T-helper 2 cell treated with Interferon-gamma antibody and Interleukin-4, amounts not matched to agents 5 μg/mL and 100 μg/mL, for 36 hours (primary cell): Measurements from ENCODE around the gene PSMB7.

Experiments
- DNase-seq: peaks from one replicate; pipeline ENCODE4 v3.0.0; 2021; ENCODE audit warnings: low spot score
- H3K27ac Mint-ChIP-seq: one replicate; pipeline ENCODE4 v1.8.0; 2021; ENCODE audit warnings: mild to moderate bottlenecking, mixed read lengths
- H3K27me3 Mint-ChIP-seq: one replicate; pipeline ENCODE4 v1.8.0; 2021; ENCODE audit warnings: low read depth, mixed read lengths
- H3K36me3 Mint-ChIP-seq: one replicate; pipeline ENCODE4 v1.8.0; 2021; ENCODE audit warnings: low read depth, mixed read lengths
- H3K4me1 Mint-ChIP-seq: one replicate; pipeline ENCODE4 v1.8.0; 2021; ENCODE audit warnings: low read depth, mixed read lengths
- H3K4me3 Mint-ChIP-seq: one replicate; pipeline ENCODE4 v1.8.0; 2022; ENCODE audit warnings: mild to moderate bottlenecking, moderate library complexity, mixed read lengths
- H3K9me3 Mint-ChIP-seq: one replicate; pipeline ENCODE4 v1.8.0; 2021; ENCODE audit warnings: mixed read lengths

Gene PSMB7

GRCh38 chr9:124411514-124412227 is 3.6 kb downstream of the PSMB7 start:
- DNase-seq: no peak
- Mint-ChIP-seq H3K27ac (no peak overlapping the region), H3K27me3 (no peaks in the 10 kb centered on the region), H3K4me1 (peaks cover 19% of the 10 kb centered on the region), H3K4me3 (no peak overlapping the region), H3K9me3 (peaks cover 3% of the 10 kb centered on the region), H3K36me3 (peaks cover 47% of the 10 kb centered on the region)

- Mint-ChIP-seq H3K36me3 (peaks cover 56% of the 10 kb centered on the region), H3K4me3 (no peak overlapping the region), H3K9me3 (peaks cover under 1% of the 10 kb centered on the region), H3K27me3 (no peaks in the 10 kb centered on the region), H3K27ac (no peak overlapping the region), H3K4me1 (peaks cover 16% of the 10 kb centered on the region)
- no peak for DNase-seq
Observed at GRCh38 chr9:124410321-124410913, 4.8 kb downstream of the PSMB7 start.

GRCh38 chr9:124409410-124409809 is 5.8 kb downstream of the PSMB7 start:
- no peaks in the 10 kb centered on the region for H3K9me3 Mint-ChIP-seq
- peaks cover 58% of the 10 kb centered on the region for H3K36me3 Mint-ChIP-seq
- no peaks in the 10 kb centered on the region for H3K27me3 Mint-ChIP-seq
- H3K27ac Mint-ChIP-seq: no peak overlapping the region
- DNase-seq: no peak
- H3K4me3 Mint-ChIP-seq: no peak overlapping the region
- H3K4me1 Mint-ChIP-seq: peaks cover 16% of the 10 kb centered on the region

GRCh38 chr9:124403246-124403645 is 12.0 kb downstream of the PSMB7 start:
- Mint-ChIP-seq H3K27ac (no peak overlapping the region), H3K4me1 (peaks cover 2% of the 10 kb centered on the region), H3K4me3 (no peak overlapping the region), H3K27me3 (no peaks in the 10 kb centered on the region), H3K9me3 (no peaks in the 10 kb centered on the region), H3K36me3 (peaks cover 41% of the 10 kb centered on the region)
- no peak for DNase-seq

GRCh38 chr9:124399968-124400940 is 15.0 kb downstream of the PSMB7 start:
- Mint-ChIP-seq H3K9me3 (no peaks in the 10 kb centered on the region), H3K27me3 (no peaks in the 10 kb centered on the region), H3K4me1 (peaks cover 2% of the 10 kb centered on the region), H3K4me3 (no peak overlapping the region), H3K36me3 (peaks cover 29% of the 10 kb centered on the region), H3K27ac (no peak overlapping the region)
- DNase-seq: no peak

GRCh38 chr9:124399323-124399967 is 15.8 kb downstream of the PSMB7 start:
- H3K9me3 Mint-ChIP-seq: no peaks in the 10 kb centered on the region
- H3K27me3 Mint-ChIP-seq: no peaks in the 10 kb centered on the region
- H3K27ac Mint-ChIP-seq: no peak overlapping the region
- H3K4me3 Mint-ChIP-seq: no peak overlapping the region
- no peak for DNase-seq
- H3K4me1 Mint-ChIP-seq: peaks cover 4% of the 10 kb centered on the region
- H3K36me3 Mint-ChIP-seq: peaks cover 25% of the 10 kb centered on the region

- H3K4me3 Mint-ChIP-seq: no peak overlapping the region
- peaks cover 10% of the 10 kb centered on the region for H3K4me1 Mint-ChIP-seq
- H3K36me3 Mint-ChIP-seq: peaks cover 15% of the 10 kb centered on the region
- no peaks in the 10 kb centered on the region for H3K27me3 Mint-ChIP-seq
- no peak for DNase-seq
- H3K9me3 Mint-ChIP-seq: no peaks in the 10 kb centered on the region
- H3K27ac Mint-ChIP-seq: peak overlapping the region; percentile 21
Observed at GRCh38 chr9:124398191-124398935, 16.9 kb downstream of the PSMB7 start.

GRCh38 chr9:124395826-124396225 is 19.4 kb downstream of the PSMB7 start:
- H3K36me3 Mint-ChIP-seq: peaks cover 7% of the 10 kb centered on the region
- H3K9me3 Mint-ChIP-seq: no peaks in the 10 kb centered on the region
- no peaks in the 10 kb centered on the region for H3K27me3 Mint-ChIP-seq
- peaks cover 11% of the 10 kb centered on the region for H3K4me1 Mint-ChIP-seq
- no peak for DNase-seq
- no peak overlapping the region for H3K27ac Mint-ChIP-seq
- H3K4me3 Mint-ChIP-seq: no peak overlapping the region

- peaks cover 11% of the 10 kb centered on the region for H3K4me1 Mint-ChIP-seq
- DNase-seq: no peak
- H3K27ac Mint-ChIP-seq: peak overlapping the region; percentile 19
- no peaks in the 10 kb centered on the region for H3K9me3 Mint-ChIP-seq
- H3K4me3 Mint-ChIP-seq: no peak overlapping the region
- peaks cover 4% of the 10 kb centered on the region for H3K36me3 Mint-ChIP-seq
- no peaks in the 10 kb centered on the region for H3K27me3 Mint-ChIP-seq
Observed at GRCh38 chr9:124394596-124394995, 20.6 kb downstream of the PSMB7 start.

- peaks cover 13% of the 10 kb centered on the region for H3K4me1 Mint-ChIP-seq
- DNase-seq: peak; percentile 30
- H3K27ac Mint-ChIP-seq: peak overlapping the region; percentile 19
- H3K9me3 Mint-ChIP-seq: no peaks in the 10 kb centered on the region
- H3K27me3 Mint-ChIP-seq: no peaks in the 10 kb centered on the region
- H3K36me3 Mint-ChIP-seq: peaks cover 4% of the 10 kb centered on the region
- H3K4me3 Mint-ChIP-seq: peak overlapping the region; percentile 6
Observed at GRCh38 chr9:124394167-124394566, 21.1 kb downstream of the PSMB7 start.

GRCh38 chr9:124392871-124393460 is 22.3 kb downstream of the PSMB7 start:
- Mint-ChIP-seq H3K27ac (no peak overlapping the region), H3K4me3 (no peak overlapping the region), H3K36me3 (peaks cover under 1% of the 10 kb centered on the region), H3K4me1 (peaks cover 14% of the 10 kb centered on the region), H3K27me3 (no peaks in the 10 kb centered on the region), H3K9me3 (no peaks in the 10 kb centered on the region)
- DNase-seq: no peak

- no peaks in the 10 kb centered on the region for H3K36me3 Mint-ChIP-seq
- peaks cover 16% of the 10 kb centered on the region for H3K4me1 Mint-ChIP-seq
- H3K9me3 Mint-ChIP-seq: no peaks in the 10 kb centered on the region
- DNase-seq: no peak
- no peaks in the 10 kb centered on the region for H3K27me3 Mint-ChIP-seq
- H3K4me3 Mint-ChIP-seq: no peak overlapping the region
- H3K27ac Mint-ChIP-seq: no peak overlapping the region
Observed at GRCh38 chr9:124392254-124392870, 22.9 kb downstream of the PSMB7 start.
